ENCODE data around the gene DCC. TPM values are rescaled to one million over a fixed set of nuclear protein-coding genes. Genes with fewer than 3 reads are reported as not detected.

DCC gene
- total RNA-seq, 1 experiment from 2014 or later: not detected

DNA sequence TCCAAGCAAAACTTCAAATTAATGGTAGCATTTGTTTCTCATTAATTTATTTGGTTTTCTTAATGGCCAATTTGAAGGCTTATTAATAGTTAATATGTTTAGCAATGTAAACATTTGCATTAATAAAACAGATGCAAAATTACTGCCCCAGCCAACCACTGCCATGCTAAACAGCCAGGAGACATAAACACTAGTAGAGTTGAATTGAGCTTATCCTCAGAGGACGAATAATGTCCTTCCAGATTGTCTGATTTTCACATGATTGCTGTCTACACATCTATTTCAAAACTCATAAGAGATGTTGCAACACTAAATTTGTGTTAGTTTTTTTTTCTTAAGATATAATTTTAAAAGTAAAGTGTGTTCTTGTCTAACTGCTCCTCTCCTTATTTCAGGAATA is 128.5 kb downstream of the DCC start (continued):
- TF ChIP-seq YY1 (IDR thresholded peaks at IDR 0.05; ENCODE audit: extremely low read depth, insufficient replicate concordance, low read depth, low read length): no peak
- TF ChIP-seq, protein P1, sequence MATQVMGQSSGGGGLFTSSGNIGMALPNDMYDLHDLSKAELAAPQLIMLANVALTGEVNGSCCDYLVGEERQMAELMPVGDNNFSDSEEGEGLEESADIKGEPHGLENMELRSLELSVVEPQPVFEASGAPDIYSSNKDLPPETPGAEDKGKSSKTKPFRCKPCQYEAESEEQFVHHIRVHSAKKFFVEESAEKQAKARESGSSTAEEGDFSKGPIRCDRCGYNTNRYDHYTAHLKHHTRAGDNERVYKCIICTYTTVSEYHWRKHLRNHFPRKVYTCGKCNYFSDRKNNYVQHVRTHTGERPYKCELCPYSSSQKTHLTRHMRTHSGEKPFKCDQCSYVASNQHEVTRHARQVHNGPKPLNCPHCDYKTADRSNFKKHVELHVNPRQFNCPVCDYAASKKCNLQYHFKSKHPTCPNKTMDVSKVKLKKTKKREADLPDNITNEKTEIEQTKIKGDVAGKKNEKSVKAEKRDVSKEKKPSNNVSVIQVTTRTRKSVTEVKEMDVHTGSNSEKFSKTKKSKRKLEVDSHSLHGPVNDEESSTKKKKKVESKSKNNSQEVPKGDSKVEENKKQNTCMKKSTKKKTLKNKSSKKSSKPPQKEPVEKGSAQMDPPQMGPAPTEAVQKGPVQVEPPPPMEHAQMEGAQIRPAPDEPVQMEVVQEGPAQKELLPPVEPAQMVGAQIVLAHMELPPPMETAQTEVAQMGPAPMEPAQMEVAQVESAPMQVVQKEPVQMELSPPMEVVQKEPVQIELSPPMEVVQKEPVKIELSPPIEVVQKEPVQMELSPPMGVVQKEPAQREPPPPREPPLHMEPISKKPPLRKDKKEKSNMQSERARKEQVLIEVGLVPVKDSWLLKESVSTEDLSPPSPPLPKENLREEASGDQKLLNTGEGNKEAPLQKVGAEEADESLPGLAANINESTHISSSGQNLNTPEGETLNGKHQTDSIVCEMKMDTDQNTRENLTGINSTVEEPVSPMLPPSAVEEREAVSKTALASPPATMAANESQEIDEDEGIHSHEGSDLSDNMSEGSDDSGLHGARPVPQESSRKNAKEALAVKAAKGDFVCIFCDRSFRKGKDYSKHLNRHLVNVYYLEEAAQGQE (IDR thresholded peaks at IDR 0.05; ENCODE audit: low read depth): no peak

DNA sequence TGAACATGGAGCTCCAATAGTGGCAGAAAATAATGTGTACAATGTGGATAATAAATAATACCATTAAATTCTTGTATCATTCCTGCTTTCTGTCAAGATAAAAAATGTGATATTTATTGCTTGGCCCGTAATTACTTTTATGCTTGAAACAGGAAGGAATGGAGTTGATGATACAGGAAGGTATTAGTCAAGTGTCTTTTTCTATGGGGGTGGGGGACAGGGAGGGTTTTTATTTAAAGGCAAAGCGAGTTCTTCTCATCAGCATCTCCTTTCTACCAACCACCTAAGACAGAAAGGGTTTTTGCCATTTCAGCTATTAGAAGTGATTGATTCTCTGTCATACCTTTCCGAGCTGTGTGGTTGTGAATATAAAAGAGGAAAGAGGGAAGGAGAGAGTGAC is 135.3 kb downstream of the DCC start:
- ATAC-seq: no peak
- no peaks in the 10 kb centered on the region for H3K79me2 ChIP-seq (ENCODE audit: insufficient read depth, low read length)

DNA sequence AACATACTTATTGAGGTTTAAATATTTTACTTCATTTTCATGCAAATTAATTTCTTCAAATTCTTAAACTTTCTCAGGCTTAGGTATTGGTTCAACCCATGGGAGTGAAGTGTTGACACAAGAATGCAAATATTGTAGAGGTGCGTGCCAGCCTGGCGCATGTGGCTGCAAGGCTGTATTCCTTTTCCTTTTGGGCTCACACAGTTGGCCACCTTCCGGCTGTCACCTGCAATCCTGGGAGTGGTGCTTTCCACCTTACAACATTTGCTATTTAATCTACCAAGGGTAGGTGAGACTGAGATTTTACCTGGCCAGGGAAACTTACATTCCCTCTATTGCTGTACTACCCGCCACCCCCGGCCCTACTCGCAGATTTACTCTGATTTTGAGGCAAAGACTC is 141.1 kb downstream of the DCC start:
- CTCF ChIA-PET: no interaction called here
- POLR2A ChIA-PET: no interaction called here

More for the DNA sequence above, 135.3 kb downstream of the DCC start:
- Histone ChIP-seq H3K9me3 (ENCODE audit: control insufficient read depth in 1 of 2, insufficient read depth in 1 of 2, low read depth in 1 of 2, low read length in 2 of 2) (peaks cover 9 to 22% of the 10 kb centered on the region in 2 experiments; a peak in 2 of 4 replicates), H3K27ac (ENCODE audit: low read depth, low read length) (no peak overlapping the region), H3K4me1 (ENCODE audit: control insufficient read depth in 1 of 2, insufficient read depth in 2 of 2, low read length in 2 of 2) (no peaks in the 10 kb centered on the region), H3K9ac (ENCODE audit: low read length) (no peak overlapping the region), H4K20me1 (ENCODE audit: insufficient read depth) (no peaks in the 10 kb centered on the region), H2AFZ (ENCODE audit: low read depth, low read length, poor library complexity, severe bottlenecking) (no peak overlapping the region), H3K27me3 (ENCODE audit: insufficient read depth, low read length) (no peaks in the 10 kb centered on the region), H3K4me3 (replicated peaks in 1 of 2; ENCODE audit: low read depth in 1 of 2, low read length in 2 of 2) (no peak overlapping the region), H3K36me3 (ENCODE audit: control insufficient read depth in 1 of 2, insufficient read depth in 2 of 2, low read length in 2 of 2) (no peaks in the 10 kb centered on the region), H3K4me2 (ENCODE audit: low read length) (no peak overlapping the region), H3K9me2 (ENCODE audit: insufficient read depth) (no peaks in the 10 kb centered on the region)
- DNase-seq (ENCODE audit: low read depth, low spot score): no peak
- ChIA-PET RAD21 (ENCODE audit: low non-redundant PET in 1 of 2, low total read pairs in 2 of 2, uncharacterized antibody in 2 of 2, unreplicated experiment in 2 of 2) (no interaction called here), CTCF (no interaction called here), POLR2A (no interaction called here)
- intact Hi-C loops (cut with micrococcal nuclease): no loop called here
- TF ChIP-seq TCF7L2 (IDR thresholded peaks at IDR 0.05; ENCODE audit: borderline replicate concordance, extremely low read depth, insufficient read depth, insufficient read length): no peak
- BruUV-seq (replicated peaks): no TSS peak

More for the DNA sequence above, 141.1 kb downstream of the DCC start:
- Histone ChIP-seq H3K4me1 (ENCODE audit: control insufficient read depth in 1 of 2, insufficient read depth in 2 of 2, low read length in 2 of 2) (no peaks in the 10 kb centered on the region), H3K9me2 (ENCODE audit: insufficient read depth) (no peaks in the 10 kb centered on the region), H4K20me1 (ENCODE audit: insufficient read depth) (no peaks in the 10 kb centered on the region), H3K4me2 (ENCODE audit: low read length) (no peak overlapping the region), H2AFZ (ENCODE audit: low read depth, low read length, poor library complexity, severe bottlenecking) (no peak overlapping the region), H3K9ac (ENCODE audit: low read length) (no peak overlapping the region), H3K4me3 (replicated peaks in 1 of 2; ENCODE audit: low read depth in 1 of 2, low read length in 2 of 2) (no peak overlapping the region), H3K79me2 (ENCODE audit: insufficient read depth, low read length) (no peaks in the 10 kb centered on the region), H3K36me3 (ENCODE audit: control insufficient read depth in 1 of 2, insufficient read depth in 2 of 2, low read length in 2 of 2) (no peaks in the 10 kb centered on the region), H3K27ac (ENCODE audit: low read depth, low read length) (no peak overlapping the region), H3K27me3 (ENCODE audit: insufficient read depth, low read length) (no peaks in the 10 kb centered on the region), H3K9me3 (ENCODE audit: control insufficient read depth in 1 of 2, insufficient read depth in 1 of 2, low read depth in 1 of 2, low read length in 2 of 2) (peaks cover 12 to 20% of the 10 kb centered on the region in 2 experiments; a peak in 2 of 4 replicates)
- ATAC-seq (no peak), DNase-seq (ENCODE audit: low read depth, low spot score) (no peak)
- no TSS peak for BruUV-seq (replicated peaks)
- TF ChIP-seq JUND (IDR thresholded peaks at IDR 0.05) (no peak), SIN3A (IDR thresholded peaks at IDR 0.05; ENCODE audit: low read depth) (no peak), ELF1 (IDR thresholded peaks at IDR 0.05; ENCODE audit: borderline replicate concordance, low read depth) (no peak), YY1 (IDR thresholded peaks at IDR 0.05; ENCODE audit: extremely low read depth, insufficient replicate concordance, low read depth, low read length) (no peak), SRF (IDR thresholded peaks at IDR 0.05; ENCODE audit: low read depth) (no peak), CEBPB (IDR thresholded peaks at IDR 0.05; ENCODE audit: low read depth) (no peak), POLR2AphosphoS5 (IDR thresholded peaks at IDR 0.05; ENCODE audit: low read depth, low read length) (no peak), ZFX (IDR thresholded peaks at IDR 0.05) (no peak)
- TF ChIP-seq, protein P2, sequence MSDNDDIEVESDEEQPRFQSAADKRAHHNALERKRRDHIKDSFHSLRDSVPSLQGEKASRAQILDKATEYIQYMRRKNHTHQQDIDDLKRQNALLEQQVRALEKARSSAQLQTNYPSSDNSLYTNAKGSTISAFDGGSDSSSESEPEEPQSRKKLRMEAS (IDR thresholded peaks at IDR 0.05): no peak
- TF ChIP-seq, protein P1 (IDR thresholded peaks at IDR 0.05; ENCODE audit: low read depth): no peak
- intact Hi-C loops (cut with micrococcal nuclease): no loop called here
- RAD21 ChIA-PET (ENCODE audit: low non-redundant PET in 1 of 2, low total read pairs in 2 of 2, uncharacterized antibody in 2 of 2, unreplicated experiment in 2 of 2): no interaction called here

Data from HCT116 (cell line).